GM19351 (cell line): Measurements from ENCODE around the gene NUTF2.

ENCODE experiments used
- ATAC-seq: cut with Tn5 transposase; IDR thresholded peaks from one replicate; pipeline ENCODE4 v1.9.1; 2021; ENCODE audit warnings: mild to moderate bottlenecking, moderate library complexity; ENCODE audit not compliant: unreplicated experiment

NUTF2 gene

DNA sequence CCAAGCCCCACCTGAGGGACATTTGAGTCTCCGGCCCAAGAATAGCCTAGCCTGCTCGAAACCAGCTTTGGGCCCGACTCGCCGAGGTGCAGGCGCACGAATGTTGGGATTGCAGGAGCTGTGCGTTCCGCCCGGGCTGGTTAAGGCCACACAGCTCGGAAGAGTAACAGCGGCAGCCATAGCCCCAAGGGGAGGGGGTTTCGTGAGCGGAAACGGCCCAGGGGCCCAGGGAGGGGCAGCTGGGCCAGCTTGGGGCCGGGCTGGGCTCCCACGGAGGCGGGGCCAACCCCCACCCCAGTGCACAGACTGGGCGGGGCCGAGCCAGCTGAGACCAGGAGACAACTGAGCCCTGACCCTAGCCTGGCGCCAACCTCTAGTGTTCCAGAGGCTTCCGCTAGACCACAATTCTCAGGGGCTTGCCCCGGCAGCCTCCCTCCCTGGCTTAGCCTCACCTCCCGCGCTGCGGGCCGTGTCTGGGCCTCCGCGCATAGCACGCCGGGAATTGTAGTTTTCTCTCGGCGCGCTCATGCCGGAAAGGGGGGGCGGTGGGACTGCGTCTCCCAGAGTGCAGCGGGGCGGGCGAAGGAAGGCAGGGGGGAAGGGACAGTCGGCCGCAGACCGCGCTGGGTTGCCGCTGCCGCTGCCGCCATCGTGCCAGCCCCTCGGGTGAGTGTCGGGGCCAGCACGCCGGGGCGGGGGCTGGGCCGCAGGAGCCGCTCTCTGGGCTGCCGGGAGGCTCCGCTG, at the start of gene NUTF2:
Gene NUTF2, plus strand, starts transcription at position 614 of the 744 bp plus-strand sequence. CDS start 18,198 bp downstream, outside the sequence.
- ATAC-seq: peak; percentile 54

DNA sequence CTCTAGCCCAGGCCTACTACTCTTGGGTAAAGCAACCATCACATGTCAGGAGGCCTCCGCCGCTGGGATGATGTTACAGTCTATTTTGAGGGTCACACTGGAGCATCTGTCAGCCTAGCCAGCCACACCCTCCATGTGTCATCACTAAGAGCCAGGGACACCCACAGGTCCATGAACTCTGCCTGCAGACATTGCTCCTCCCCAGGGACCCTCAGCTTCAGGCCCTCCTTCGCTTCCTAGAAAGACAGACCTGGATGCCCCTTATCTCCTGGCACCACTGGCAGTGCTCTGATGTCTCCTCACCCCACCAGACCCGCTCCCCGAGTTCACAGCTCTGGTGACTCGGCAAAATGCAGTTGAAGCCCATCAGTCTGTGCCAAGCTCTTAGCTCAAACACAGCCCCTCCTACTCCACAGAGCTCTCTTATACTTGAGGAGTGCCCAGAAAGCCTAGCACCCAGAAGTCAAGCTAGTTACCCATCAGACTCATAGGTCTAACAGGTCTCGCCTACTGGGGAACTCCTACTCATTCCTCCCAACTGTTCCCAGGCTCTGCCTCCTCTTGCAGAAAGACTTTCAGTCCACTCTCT, 46.3 kb upstream of the NUTF2 start:
- ATAC-seq: no peak

DNA sequence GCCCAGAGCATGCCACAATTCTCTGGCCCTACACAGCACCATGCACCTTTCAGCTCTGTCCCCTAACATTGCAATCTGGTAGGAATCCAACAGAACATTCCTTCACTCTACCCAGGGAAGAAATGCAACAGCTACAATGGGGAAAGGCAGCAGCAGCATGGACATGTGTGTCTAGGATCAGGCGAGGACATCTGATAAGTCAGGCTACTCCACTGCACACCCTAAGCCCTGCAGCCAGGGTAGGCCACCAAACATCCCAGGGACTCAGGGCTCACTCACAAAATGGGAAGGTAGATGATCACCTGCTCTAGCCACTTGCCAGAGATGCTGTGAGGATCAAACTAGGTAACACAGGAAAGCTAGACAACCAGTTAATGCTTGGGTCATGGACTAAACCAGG, 45.5 kb upstream of the NUTF2 start:
- ATAC-seq: no peak

DNA sequence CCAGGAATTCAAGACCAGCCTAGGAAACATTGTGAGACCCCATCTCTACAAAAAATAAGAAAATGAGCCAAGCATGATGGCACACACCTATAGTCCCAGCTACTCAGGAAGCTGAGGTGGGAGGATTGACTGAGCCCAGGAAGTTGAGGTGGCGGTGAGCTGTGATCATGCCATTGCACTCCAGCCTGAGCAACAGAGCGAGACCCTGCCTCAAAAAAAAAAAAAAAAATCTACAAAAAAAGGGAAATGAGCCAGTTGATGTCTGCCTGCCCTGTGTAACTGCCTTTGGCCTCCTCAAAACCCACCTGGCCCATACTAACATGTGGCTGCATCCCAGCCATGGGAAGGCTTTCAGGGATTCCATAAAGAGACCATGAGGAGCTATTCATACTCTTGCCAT, 44.9 kb upstream of the NUTF2 start:
- no peak for ATAC-seq

DNA sequence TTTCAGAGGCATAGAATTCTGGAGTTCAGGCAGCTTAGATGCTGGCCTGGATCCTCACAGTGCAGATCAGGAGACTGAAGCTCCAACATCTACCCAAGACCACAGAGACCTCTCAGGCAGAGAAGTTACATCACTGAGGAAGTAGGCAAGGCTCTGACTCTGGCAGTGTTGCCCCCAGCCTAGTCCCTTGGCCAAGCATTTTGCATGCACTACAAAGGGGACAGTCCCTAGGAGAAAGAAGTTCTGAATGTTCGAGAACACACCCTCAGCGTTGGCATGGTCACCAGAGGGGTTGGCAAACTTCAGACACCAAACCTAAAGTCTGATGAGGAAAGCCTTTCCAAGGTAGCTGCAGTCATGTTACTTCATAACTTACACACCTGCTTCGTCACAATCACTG, 42.8 kb upstream of the NUTF2 start:
- no peak for ATAC-seq

DNA sequence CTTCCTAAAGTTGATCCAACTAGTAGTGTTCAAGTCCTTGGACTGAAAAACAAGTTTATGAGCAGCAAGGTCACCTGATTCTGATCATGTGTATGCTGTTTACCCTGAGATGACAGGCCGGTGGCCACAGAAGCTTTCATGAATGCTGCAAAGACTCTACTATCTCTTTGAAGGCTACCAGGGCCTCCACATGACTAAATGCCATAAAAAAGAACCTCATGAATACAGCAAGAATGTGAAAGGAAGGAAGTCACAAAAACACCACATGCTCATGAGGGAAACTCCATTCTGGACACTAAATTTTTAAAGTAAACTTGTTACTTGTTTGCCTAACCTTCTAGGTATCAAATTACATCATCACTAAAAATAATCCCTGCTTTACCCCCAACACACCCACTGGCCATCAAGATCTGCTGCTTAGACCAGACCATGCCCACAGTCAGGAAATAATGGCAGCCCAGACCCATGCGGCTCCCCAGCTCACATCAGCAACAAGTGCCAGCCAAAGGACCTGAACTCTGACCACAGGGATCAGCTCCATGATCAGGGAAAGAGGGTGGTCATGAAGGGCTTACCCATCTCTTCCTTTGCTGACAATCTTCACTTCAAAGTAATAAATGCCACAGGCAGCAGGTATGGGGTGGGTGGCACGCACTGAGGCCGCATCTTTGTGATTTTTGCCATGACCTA, 41.7 kb upstream of the NUTF2 start:
- ATAC-seq: no peak

DNA sequence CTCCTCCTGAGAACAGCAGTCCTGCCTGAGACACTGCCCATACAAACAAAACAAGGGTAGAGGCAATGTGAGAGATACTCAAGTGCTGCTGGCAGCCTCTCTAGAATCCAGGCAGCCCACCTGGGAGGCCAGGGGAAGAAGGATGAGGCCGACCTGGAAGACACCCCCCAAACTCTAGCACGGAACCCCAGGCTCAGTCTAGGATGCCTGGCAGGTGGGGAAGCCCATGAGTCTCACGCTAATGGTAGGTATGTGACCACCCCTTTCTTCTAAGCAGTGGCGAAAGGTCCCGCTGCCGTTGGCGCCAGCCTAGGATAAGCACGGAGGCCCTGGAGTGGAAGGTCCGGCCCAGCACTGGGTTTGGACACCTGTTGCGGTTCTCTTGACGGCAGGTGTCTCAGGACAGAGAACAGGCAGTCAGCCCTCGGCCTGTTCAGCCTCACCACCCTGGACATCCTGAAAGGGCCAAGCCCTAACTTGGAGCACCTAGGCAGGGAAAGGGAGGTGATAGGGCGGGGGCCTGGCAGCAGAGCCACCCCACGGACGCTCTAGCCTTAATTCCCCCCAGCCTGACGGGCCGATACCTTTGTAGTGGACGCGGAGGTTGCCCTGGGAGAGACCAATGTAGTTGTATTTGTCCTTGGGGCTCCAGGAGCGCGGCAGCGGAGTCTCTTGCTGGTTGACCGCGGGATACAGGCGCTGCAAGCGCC, 40.9 kb upstream of the NUTF2 start:
- no peak for ATAC-seq

DNA sequence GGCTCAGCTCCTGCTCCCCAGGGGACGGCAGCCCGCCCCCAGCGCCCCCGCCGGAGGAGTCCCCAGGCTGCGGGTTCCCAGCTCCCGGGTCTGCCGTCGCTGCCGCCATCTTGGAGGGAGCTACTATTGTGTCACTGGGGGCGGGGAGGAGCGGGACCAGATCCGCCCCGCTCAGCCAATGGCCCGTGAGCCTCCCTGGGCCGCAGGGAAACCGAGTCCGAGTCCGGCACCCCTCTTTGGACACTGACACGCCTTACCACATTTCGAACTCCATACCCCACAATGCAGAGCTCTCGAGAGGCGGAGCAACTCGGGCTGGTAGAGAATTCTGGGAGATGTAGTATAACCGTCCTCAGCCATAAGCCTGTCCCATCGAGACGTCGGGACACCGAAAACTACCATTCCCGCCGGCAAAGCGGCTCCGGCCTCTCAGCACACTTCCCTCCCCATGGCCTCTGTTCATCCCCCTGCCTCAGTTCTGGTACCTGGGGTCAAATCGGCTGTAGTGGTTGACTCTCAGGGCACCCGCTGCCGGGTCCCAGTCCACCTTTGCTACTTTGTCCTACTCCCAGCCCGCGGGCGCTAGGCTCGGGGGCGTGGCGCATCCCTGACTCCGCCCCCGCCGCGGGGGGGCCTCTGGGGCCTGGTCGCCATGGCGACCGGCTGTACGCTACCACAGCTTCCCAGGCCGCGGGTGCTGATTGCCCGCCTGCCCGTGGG, 40.1 kb upstream of the NUTF2 start, which contains the start of the genes RANBP10 and TSNAXIP1:
Gene RANBP10, minus strand, starts transcription at position 133 of the 720 bp plus-strand sequence. Its CDS starts 24 bp downstream, at position 109.
Gene TSNAXIP1, plus strand, starts transcription at position 462 of the 720 bp plus-strand sequence. CDS start 261 bp downstream, outside the sequence.
- peak; percentile 89 for ATAC-seq

DNA sequence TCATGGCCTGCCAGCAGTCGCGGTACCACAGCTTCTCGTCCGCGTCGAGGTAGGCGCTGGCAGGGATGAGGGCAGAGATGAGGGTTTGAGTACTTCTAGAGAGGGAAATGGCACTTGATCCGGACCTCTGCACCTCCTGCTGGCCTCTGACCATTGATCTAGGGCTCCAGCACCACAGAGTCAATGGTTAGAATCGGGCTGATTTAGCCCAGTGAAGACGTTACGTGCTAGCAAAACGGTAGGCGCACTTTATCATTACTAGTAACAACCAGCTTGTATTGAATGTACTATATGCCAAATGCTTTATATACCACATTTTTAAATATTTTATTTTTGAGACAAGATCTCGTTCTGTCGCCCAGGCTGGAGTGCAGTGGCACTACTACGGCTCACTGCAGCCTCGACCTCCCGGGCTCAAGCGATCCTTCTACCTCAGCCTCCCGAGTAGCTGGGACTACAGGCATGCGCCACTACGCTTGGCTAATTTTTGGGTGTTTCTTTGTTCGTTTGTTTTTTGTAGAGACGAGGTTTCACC, 39.5 kb upstream of the NUTF2 start:
- peak; percentile 4 for ATAC-seq

DNA sequence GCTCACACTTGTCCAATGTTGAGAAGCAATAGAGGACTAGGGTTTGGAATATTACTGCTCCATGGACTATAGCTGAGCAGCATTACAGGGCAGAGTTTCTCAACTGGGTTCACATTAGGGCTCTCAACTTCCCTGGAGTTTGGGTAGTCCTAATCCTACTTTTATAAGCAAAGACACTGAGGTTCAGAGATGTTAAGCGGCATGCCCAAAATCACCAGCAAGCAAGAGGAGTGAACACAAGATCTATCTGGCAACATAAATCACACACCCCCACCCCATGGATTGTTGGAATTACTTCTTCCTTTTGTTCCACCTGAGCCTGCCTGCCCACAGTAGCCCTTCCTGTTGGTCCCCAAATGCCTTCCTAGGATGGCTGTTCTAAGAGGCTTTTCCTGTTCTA, 34.8 kb upstream of the NUTF2 start:
- no peak for ATAC-seq

DNA sequence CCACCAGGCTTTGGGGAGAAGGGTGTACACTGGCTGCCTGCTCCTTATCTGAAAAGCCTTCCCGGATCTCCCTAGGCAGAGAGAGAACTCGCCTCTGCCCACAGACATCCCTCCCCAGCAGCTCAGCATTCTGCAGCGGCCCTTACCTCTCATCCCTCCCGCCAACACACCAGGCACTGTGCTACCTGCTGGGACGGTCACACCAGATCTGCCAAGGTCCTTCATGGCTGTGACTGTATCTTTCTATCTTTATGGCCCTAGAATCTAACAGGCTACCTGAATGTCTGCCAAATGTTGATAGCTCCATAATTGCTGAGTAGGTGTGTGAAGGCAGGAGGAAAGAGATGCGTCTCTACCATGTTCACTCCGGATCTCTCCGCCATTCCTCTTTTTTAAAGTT, 32.2 kb upstream of the NUTF2 start:
- no peak for ATAC-seq

DNA sequence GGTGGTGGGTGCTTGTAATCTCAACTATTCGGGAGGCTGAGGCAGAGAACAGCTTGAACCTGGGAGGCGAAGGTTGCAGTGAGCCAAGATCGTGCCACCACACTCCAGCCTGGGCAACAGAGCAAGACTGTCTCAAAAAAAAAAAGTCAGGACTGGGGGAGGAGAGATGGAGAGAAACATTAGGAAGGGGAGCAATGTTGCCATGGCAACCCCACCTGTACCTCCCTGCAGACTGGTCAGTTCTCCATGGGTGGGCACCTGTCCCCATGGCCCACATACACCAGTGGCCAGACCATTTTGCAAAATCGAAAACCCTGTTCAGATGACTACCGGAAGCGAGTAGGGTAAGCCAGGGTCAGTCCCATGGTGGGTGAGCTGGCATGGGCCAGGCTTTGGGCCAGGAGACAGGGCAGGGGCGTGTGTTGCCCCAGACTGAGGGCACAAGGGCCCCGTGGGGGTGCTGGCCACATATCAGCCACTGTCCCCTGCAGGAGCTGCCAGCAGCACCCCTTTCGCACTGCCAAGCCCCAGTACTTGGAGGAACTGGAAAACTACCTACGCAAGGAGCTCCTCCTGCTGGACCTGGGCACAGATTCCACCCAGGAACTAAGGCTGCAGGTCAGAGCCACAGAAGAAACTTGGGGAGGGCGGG, 26.0 kb upstream of the NUTF2 start:
- no peak for ATAC-seq

DNA sequence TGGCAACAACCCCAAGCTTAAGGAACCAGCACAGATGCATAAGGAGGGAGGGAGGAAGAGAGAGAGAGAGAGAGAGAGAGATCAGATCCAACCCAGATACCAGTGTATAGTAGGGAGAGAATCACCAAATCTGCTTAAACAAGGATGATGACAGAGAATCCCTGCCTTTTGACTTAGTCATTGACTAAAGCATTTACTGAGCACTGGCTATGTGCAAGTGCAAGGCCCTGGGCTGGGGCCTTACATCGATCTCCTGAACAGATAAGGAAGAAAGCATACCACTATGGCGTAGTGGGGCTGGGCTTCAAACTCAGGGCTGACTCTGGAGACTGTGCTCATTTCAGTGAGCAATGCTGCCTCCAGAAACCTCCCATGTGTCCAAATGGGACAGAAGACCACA, 24.2 kb upstream of the NUTF2 start:
- no peak for ATAC-seq

DNA sequence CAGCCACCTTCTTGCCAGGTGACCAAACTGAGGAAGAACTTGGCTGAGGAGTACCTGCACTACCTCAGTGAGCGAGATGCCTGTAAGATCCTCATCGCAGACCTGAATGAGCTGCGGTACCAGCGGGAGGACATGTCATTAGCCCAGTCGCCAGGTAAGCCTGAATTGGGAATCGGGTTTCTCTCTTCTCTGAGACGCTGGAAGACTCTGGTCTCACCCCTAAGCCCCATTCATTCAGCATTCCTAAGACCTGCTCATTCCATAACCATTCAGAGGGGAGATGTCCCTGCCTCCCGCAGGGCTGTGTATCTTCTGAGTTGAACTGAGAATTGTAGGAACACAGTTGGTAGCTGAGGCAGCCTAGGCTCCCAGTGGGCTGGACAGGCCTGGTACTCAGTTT, 21.6 kb upstream of the NUTF2 start:
- no peak for ATAC-seq

DNA sequence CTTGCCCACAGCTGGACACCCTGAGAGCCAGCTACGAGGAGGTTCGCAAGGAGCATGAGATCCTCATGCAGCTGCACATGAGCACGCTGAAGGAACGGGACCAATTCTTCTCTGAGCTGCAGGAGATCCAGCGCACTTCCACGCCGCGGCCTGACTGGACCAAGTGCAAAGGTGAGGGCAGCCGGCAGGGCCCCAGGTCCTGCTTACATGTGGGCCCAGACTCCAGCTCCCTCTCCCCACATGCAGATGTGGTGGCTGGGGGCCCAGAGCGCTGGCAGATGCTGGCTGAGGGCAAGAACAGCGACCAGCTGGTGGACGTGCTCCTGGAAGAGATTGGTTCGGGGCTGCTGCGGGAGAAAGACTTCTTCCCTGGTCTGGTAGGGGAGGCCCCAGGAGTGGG, 20.8 kb upstream of the NUTF2 start:
- no peak for ATAC-seq

DNA sequence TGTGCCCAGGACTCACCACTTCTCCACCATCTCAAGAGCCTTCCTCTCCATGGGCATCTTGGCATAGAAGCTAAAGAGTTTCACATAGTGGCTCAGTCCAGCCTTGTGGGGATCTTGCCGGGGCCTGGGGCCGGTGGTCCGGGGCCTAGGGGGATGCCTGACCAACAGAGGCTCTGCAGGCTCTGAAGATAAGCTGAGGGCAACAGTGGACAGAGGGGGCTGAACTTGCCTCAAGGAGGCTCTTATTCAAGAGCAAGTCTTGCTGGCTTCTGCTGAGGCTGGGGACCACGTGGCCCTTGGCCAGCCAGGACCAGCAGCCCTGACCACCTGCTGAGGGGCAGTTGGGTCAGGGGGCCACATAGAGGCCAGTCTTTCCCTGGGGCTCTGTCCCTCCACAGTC, 18.1 kb upstream of the NUTF2 start:
- ATAC-seq: no peak

DNA sequence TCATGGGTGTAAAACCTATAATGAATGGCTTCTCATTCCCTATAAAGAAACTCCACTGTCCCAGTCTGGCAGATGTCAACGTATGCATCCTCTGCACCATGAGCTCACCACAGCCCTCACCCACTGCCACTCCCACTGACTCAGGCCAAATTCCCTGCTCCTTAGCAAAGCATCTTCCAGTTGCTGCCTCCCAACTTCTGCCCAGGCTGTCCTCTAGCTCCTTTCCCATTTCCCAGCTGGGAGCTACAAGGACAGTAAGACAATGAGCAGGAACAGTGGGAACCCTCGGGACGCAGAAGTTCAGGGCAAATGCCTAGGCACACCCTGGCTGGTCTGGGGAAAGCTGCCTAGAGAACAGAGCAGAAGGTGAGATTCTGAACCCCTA, 13.7 kb upstream of the NUTF2 start:
- no peak for ATAC-seq

DNA sequence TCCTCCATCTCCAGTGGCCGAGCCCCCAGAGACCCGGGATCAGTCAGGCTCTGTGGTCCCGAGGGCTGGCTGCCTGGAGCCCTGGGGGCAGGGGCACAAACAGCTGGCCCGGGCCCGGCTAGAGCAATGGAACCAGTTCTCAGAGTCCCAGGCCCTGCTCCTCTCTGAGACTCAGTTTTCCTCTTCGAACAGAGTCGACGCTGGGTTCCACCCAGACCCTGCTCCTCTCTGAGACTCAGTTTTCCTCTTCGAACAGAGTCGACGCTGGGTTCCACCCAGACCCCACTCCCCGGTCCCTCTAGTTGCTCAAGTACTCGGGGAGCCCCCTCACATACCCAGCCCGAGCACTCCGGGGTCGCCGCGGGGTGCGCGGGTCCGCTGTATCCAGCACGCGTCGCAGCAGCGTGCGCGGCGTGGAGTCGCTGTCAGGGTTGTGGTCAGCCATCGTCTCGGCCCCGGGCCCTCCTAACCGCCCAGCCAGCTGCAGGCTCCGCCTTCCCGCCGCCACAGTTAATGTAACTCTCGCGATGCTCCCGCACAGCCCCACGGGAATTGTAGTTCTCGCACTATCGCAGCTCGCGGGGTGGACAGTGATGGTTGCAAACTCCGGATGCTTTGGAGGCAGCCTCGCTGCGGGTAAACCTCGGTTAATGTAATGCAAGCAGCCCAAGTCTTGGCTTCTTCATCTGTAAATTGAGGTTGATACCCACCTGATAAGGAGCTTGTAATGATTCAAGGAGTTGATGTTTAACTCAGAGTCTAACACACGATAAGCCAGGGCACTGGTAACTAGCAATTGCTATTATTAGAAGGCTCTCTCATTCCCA, 13.1 kb upstream of the NUTF2 start:
- peak; percentile 99 for ATAC-seq

DNA sequence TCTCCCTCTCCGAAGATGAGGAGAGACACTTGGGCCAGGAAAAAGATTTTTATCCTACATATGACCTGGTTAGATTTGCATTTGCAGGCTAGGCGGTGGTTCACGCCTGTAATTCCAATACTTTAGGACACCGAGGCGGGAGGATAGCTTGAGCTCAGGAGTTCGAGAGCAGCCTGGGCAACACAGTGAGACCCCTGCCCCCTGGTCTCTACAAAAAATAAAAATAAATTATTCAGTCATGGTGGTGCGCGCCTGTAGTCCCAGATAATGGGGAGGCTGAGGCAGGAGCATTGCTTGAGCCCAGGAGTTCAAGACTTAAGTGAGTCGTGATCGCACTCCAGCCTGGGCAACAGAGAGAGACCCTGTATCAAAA, 12.5 kb upstream of the NUTF2 start:
- ATAC-seq: no peak
